Hepatocyte (in vitro differentiated cells): Measurements from ENCODE around the gene MED16. TPM values are rescaled to one million over a fixed set of nuclear protein-coding genes. Genes with fewer than 3 reads are reported as not detected.

ENCODE experiments used
- DNase-seq: peaks from one replicate; pipeline ENCODE4 v3.0.0-alpha.2; 2016; ENCODE audit warnings: low spot score
- H2AFZ ChIP-seq: fragments of 200-600 bp; sonication (generic); 2 replicates; pipeline ENCODE4 v1.6.0; 2016; ENCODE audit warnings: antibody characterized with exemption, mild to moderate bottlenecking
- H3K27ac ChIP-seq: fragments of 200-600 bp; sonication (generic); 2 replicates; pipeline ENCODE4 v1.5.1; 2016; ENCODE audit warnings: mild to moderate bottlenecking
- H3K27me3 ChIP-seq: fragments of 200-600 bp; sonication (generic); 2 replicates; pipeline ENCODE4 v1.6.1; 2016
- H3K36me3 ChIP-seq: fragments of 200-600 bp; sonication (generic); replicated peaks from 2 replicates; pipeline ENCODE4 v1.5.1; 2016; ENCODE audit warnings: low read depth; ENCODE audit not compliant: insufficient read depth
- H3K4me1 ChIP-seq: fragments of 200-600 bp; sonication (generic); 2 replicates; pipeline ENCODE4 v1.5.1; 2016; ENCODE audit warnings: mild to moderate bottlenecking, moderate library complexity; ENCODE audit not compliant: insufficient read depth
- H3K4me2 ChIP-seq: fragments of 200-600 bp; sonication (generic); 2 replicates; pipeline ENCODE4 v1.6.0; 2016
- H3K4me3 ChIP-seq: fragments of 200-600 bp; sonication (generic); 2 replicates; pipeline ENCODE4 v1.5.1; 2016; ENCODE audit warnings: mild to moderate bottlenecking
- H3K79me2 ChIP-seq: fragments of 200-600 bp; sonication (generic); 2 replicates; pipeline ENCODE4 v1.6.0; 2017; ENCODE audit warnings: mild to moderate bottlenecking
- H3K9me2 ChIP-seq: fragments of 200-600 bp; sonication (generic); replicated peaks from 2 replicates; pipeline ENCODE4 v1.6.0; 2017; ENCODE audit warnings: mild to moderate bottlenecking; ENCODE audit not compliant: insufficient read depth
- H3K9me3 ChIP-seq: fragments of 200-600 bp; sonication (generic); 2 replicates; pipeline ENCODE4 v1.5.1; 2016; ENCODE audit warnings: low read depth, mild to moderate bottlenecking
- H4K20me1 ChIP-seq: fragments of 200-600 bp; sonication (generic); 2 replicates; pipeline ENCODE4 v1.6.0; 2016; ENCODE audit warnings: mild to moderate bottlenecking; ENCODE audit not compliant: insufficient read depth, poor library complexity, severe bottlenecking
- EZH2 ChIP-seq: fragments of 200-600 bp; sonication (generic); IDR thresholded peaks from 2 replicates; pipeline ENCODE4 v1.6.1; 2016; ENCODE audit warnings: antibody characterized with exemption, mild to moderate bottlenecking, borderline replicate concordance
- EZH2phosphoT487 ChIP-seq: fragments of 200-600 bp; sonication (generic); IDR thresholded peaks from one replicate; pipeline ENCODE4 v1.6.1; 2018; ENCODE audit warnings: antibody characterized with exemption, mild to moderate bottlenecking, low read depth, moderate library complexity; ENCODE audit not compliant: unreplicated experiment, severe bottlenecking
- WGBS: methylation state at CpG from one replicate; pipeline ENCODE4 v1.1.6; 2016; ENCODE audit warnings: low lambda C conversion rate; ENCODE audit errors: missing lambda C conversion rate; 5-methylcytosine and 5-hydroxymethylcytosine counted together
- polyA plus RNA-seq: library from polyadenylated mRNA; unstranded; fragments of >200 nt; fragmentation: Nextera tagmentation; extraction: Ambion mirVana; gene quantifications from 2 replicates; pipeline ENCODE4 v1.2.1, GENCODE V29; 2016
- total RNA-seq: library from RNA; depleted of rRNA; stranded (reverse); fragments of >200 nt; gene quantifications from 2 replicates; pipeline ENCODE4 v1.2.3, GENCODE V29; 2014
- TF ChIP-seq, protein P1 (sequence below): fragments of 200-600 bp; sonication (generic); IDR thresholded peaks from 2 replicates; pipeline ENCODE4 v1.5.1; 2016; ENCODE audit warnings: antibody characterized with exemption, mild to moderate bottlenecking; ENCODE audit not compliant: poor library complexity

Gene MED16
- total and polyA plus RNA-seq, 2 experiments from 2014 or later: 32.1 to 80.9 TPM

DNA sequence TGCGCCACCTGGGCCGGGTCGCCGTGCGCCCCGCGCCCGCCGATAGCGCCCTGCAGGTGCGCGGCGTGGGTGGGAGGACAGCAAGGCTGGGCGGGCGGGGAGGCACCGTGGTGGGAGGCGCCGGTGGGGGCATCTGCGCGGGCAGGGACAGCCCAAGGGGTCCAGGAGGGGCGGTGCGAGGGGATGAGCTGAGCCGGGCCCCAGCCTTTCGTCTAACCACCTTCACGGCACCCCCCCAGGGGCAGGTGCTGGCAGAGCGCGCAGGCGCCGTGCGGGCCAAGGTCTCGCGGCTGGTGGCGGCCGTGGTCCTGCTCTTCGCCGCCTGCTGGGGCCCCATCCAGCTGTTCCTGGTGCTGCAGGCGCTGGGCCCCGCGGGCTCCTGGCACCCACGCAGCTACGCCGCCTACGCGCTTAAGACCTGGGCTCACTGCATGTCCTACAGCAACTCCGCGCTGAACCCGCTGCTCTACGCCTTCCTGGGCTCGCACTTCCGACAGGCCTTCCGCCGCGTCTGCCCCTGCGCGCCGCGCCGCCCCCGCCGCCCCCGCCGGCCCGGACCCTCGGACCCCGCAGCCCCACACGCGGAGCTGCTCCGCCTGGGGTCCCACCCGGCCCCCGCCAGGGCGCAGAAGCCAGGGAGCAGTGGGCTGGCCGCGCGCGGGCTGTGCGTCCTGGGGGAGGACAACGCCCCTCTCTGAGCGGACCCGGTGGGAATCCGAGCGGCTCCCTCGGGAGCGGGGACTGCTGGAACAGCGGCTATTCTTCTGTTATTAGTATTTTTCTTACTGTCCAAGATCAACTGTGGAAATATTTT, 27.3 kb upstream of the MED16 start:
- H3K4me3 ChIP-seq: peak overlapping the region; percentile 4
- no peak overlapping the region for H2AFZ ChIP-seq
- H3K9me3 ChIP-seq: no peaks in the 10 kb centered on the region
- DNase-seq: peak; percentile 77
- WGBS: 4% methylated on average over 62 of the region's 84 CpGs
- H3K79me2 ChIP-seq: peaks cover 16% of the 10 kb centered on the region
- H3K4me1 ChIP-seq: peaks cover 32% of the 10 kb centered on the region
- H3K9me2 ChIP-seq: no peaks in the 10 kb centered on the region
- H3K4me2 ChIP-seq: peak overlapping the region; percentile 94
- H3K36me3 ChIP-seq: no peaks in the 10 kb centered on the region
- TF ChIP-seq EZH2phosphoT487 (no peak), EZH2 (no peak)
- TF ChIP-seq, protein P1, sequence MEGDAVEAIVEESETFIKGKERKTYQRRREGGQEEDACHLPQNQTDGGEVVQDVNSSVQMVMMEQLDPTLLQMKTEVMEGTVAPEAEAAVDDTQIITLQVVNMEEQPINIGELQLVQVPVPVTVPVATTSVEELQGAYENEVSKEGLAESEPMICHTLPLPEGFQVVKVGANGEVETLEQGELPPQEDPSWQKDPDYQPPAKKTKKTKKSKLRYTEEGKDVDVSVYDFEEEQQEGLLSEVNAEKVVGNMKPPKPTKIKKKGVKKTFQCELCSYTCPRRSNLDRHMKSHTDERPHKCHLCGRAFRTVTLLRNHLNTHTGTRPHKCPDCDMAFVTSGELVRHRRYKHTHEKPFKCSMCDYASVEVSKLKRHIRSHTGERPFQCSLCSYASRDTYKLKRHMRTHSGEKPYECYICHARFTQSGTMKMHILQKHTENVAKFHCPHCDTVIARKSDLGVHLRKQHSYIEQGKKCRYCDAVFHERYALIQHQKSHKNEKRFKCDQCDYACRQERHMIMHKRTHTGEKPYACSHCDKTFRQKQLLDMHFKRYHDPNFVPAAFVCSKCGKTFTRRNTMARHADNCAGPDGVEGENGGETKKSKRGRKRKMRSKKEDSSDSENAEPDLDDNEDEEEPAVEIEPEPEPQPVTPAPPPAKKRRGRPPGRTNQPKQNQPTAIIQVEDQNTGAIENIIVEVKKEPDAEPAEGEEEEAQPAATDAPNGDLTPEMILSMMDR: no peak
- no peaks in the 10 kb centered on the region for H4K20me1 ChIP-seq
- no peak overlapping the region for H3K27ac ChIP-seq
- H3K27me3 ChIP-seq: peaks cover 34% of the 10 kb centered on the region

- Histone ChIP-seq H3K9me3 (no peaks in the 10 kb centered on the region), H3K79me2 (peaks cover 8% of the 10 kb centered on the region), H2AFZ (no peak overlapping the region), H4K20me1 (no peaks in the 10 kb centered on the region), H3K27ac (no peak overlapping the region), H3K4me1 (peaks cover 32% of the 10 kb centered on the region), H3K27me3 (peaks cover 34% of the 10 kb centered on the region), H3K36me3 (no peaks in the 10 kb centered on the region), H3K9me2 (no peaks in the 10 kb centered on the region), H3K4me3 (no peak overlapping the region), H3K4me2 (peak overlapping the region; percentile 94)
- 6% methylated on average over 64 of the region's 68 CpGs for WGBS
- DNase-seq: peak; percentile 61
- peak; percentile 81 for TF ChIP-seq EZH2
- TF ChIP-seq EZH2phosphoT487: peak; percentile 29
- TF ChIP-seq, protein P1: no peak
Measured at GRCh38 chr19:919199-920050, 26.4 kb upstream of the MED16 start.

DNA sequence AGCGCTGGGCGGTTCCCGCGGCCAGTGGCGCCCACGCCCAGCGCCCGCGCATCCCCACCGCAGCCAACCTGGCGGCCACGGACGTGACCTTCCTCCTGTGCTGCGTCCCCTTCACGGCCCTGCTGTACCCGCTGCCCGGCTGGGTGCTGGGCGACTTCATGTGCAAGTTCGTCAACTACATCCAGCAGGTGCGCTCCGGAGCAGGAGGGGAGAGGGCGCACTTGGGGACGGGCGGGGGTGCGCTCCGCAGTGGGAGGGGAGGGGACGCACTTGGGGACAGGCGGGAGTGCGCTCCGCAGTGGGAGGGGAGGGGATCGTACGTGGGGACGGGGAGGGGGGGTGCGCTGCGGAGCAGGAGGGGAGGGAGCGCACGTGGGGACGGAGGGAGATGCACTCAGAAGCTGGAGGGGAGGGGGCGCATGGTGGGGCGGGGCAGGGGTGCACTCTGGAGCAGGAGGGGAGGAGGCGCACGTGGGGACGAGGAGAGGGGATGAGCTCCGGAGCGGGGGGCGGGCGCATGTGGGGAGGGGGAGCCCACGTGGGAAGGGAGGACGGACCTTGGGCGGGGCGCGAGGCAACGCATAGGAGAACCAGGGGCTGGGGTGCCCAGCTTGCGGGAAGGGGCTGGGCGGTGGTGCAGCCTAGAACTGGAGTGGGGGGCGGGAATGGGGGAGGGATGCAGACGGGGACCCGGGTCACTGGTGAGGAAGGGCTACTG, 25.7 kb upstream of the MED16 start:
- Histone ChIP-seq H3K36me3 (no peaks in the 10 kb centered on the region), H3K9me3 (no peaks in the 10 kb centered on the region), H3K9me2 (no peaks in the 10 kb centered on the region), H3K27me3 (peaks cover 34% of the 10 kb centered on the region), H3K27ac (no peak overlapping the region), H3K4me3 (no peak overlapping the region), H4K20me1 (no peaks in the 10 kb centered on the region), H3K4me2 (peak overlapping the region; percentile 94), H3K4me1 (peaks cover 33% of the 10 kb centered on the region), H3K79me2 (peaks cover 6% of the 10 kb centered on the region), H2AFZ (no peak overlapping the region)
- 1% methylated on average over 18 of the region's 58 CpGs for WGBS
- DNase-seq: no peak
- no peak for TF ChIP-seq EZH2
- peak; percentile 9 for TF ChIP-seq EZH2phosphoT487
